Activated T-helper 9 cell treated with anti-CD3 and anti-CD28 coated beads, Interleukin-2, amount 50 U/mL, for 16 hours (primary cell): ENCODE results near the gene FAM163A.

Experiments used
- DNase-seq: peaks from one replicate; pipeline ENCODE4 v3.0.0-alpha.2; 2020; ENCODE audit warnings: low read depth

The FAM163A gene

GRCh38 chr1:179753061-179753460, 10.0 kb downstream of the FAM163A start:
- no peak for DNase-seq

GRCh38 chr1:179754041-179754624, 11.0 kb downstream of the FAM163A start:
- DNase-seq, result no peak

- DNase-seq, result no peak
Observed at GRCh38 chr1:179757933-179758332, 14.8 kb downstream of the FAM163A start.

- DNase-seq, result no peak
Observed at GRCh38 chr1:179760521-179760920, 17.4 kb downstream of the FAM163A start.

- DNase-seq, result no peak
Observed at GRCh38 chr1:179761296-179761695, 18.2 kb downstream of the FAM163A start.

GRCh38 chr1:179761846-179762640, 19.0 kb downstream of the FAM163A start:
- DNase-seq, result no peak

GRCh38 chr1:179767177-179767581, 24.1 kb downstream of the FAM163A start:
- no peak for DNase-seq

GRCh38 chr1:179767996-179768395, 24.9 kb downstream of the FAM163A start:
- DNase-seq, result no peak

- DNase-seq, result no peak
Observed at GRCh38 chr1:179770887-179771502, 27.9 kb downstream of the FAM163A start.

GRCh38 chr1:179773264-179773663, 30.2 kb downstream of the FAM163A start:
- no peak for DNase-seq

GRCh38 chr1:179774000-179774399, 30.9 kb downstream of the FAM163A start:
- DNase-seq, result no peak

- DNase-seq, result no peak
Observed at GRCh38 chr1:179774566-179774965, 31.5 kb downstream of the FAM163A start.

GRCh38 chr1:179775009-179775408, 31.9 kb downstream of the FAM163A start:
- no peak for DNase-seq

- no peak for DNase-seq
Observed at GRCh38 chr1:179776831-179777230, 33.7 kb downstream of the FAM163A start.

- no peak for DNase-seq
Observed at GRCh38 chr1:179777731-179778130, 34.6 kb downstream of the FAM163A start.

- no peak for DNase-seq
Observed at GRCh38 chr1:179779645-179780272, 36.7 kb downstream of the FAM163A start.

GRCh38 chr1:179781962-179782361, 38.9 kb downstream of the FAM163A start:
- no peak for DNase-seq

GRCh38 chr1:179785031-179785431, 41.9 kb downstream of the FAM163A start:
- DNase-seq, result no peak

- no peak for DNase-seq
Observed at GRCh38 chr1:179785728-179786127, 42.6 kb downstream of the FAM163A start.

GRCh38 chr1:179786815-179787685, 44.0 kb downstream of the FAM163A start:
- no peak for DNase-seq

GRCh38 chr1:179788259-179788658, 45.2 kb downstream of the FAM163A start:
- no peak for DNase-seq

GRCh38 chr1:179793281-179793680, 50.2 kb downstream of the FAM163A start:
- DNase-seq, result no peak
